MM.1S (cell line): ENCODE measurements around the gene SYNDIG1.

ENCODE experiments used
- EZH2 ChIP-seq: fragments of 300-600 bp; sonication (generic); optimal IDR thresholded peaks from 2 replicates; pipeline ENCODE3; 2017; ENCODE audit warnings: low read depth, mild to moderate bottlenecking, antibody characterized with exemption, low read length, mixed read lengths
- EZH2phosphoT487 ChIP-seq: fragments of 300-600 bp; sonication (generic); IDR thresholded peaks from 2 replicates; pipeline ENCODE4 v1.6.1; 2018; ENCODE audit warnings: antibody characterized with exemption, low read length
- TF ChIP-seq, protein P1 (sequence below): fragments of 300-600 bp; sonication (generic); IDR thresholded peaks from 2 replicates; pipeline ENCODE4 v1.5.1; 2016; ENCODE audit warnings: antibody characterized with exemption, low read length, mixed read lengths

DNA sequence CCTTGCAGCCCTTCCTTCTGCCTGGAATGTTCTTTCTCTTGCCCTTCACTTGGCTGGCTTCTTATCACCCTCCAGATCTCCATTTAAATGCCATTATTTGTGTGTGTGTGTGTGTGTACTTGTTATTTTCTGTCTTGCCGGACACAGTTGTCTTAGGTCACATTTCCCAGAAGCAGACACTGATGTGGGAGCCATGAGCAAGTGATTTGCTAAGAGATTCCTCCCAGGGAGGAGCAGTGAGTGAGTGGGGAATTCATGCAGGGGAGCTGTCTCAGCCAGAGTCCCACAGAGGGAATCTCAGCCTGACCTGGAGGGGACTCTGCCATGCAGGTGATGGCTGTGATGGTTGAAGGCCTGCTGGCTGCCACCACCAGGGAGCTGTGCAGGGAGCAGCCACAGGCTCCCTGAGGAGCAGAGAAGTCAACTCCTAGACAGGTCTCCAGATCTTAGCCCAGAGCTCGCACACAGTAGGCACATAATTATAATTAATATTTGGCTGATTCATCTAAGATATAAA, 96.5 kb downstream of the SYNDIG1 start:
- TF ChIP-seq, protein P1, sequence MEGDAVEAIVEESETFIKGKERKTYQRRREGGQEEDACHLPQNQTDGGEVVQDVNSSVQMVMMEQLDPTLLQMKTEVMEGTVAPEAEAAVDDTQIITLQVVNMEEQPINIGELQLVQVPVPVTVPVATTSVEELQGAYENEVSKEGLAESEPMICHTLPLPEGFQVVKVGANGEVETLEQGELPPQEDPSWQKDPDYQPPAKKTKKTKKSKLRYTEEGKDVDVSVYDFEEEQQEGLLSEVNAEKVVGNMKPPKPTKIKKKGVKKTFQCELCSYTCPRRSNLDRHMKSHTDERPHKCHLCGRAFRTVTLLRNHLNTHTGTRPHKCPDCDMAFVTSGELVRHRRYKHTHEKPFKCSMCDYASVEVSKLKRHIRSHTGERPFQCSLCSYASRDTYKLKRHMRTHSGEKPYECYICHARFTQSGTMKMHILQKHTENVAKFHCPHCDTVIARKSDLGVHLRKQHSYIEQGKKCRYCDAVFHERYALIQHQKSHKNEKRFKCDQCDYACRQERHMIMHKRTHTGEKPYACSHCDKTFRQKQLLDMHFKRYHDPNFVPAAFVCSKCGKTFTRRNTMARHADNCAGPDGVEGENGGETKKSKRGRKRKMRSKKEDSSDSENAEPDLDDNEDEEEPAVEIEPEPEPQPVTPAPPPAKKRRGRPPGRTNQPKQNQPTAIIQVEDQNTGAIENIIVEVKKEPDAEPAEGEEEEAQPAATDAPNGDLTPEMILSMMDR, result no peak
- TF ChIP-seq EZH2 (no peak), EZH2phosphoT487 (no peak)
